ES-I3 (cell line): Measurements from ENCODE around the gene ANKRD37.

Experiments
- H3K36me3 ChIP-seq: 2 replicates; pipeline ENCODE4 v1.6.1; 2013; ENCODE audit warnings: mild to moderate bottlenecking, low read length, control low read depth, moderate library complexity; ENCODE audit not compliant: insufficient read depth
- H3K4me1 ChIP-seq: 2 replicates; pipeline ENCODE4 v1.6.1; 2013; ENCODE audit warnings: mild to moderate bottlenecking, control low read depth, low read length; ENCODE audit not compliant: insufficient read depth
- H3K9ac ChIP-seq: 2 replicates; pipeline ENCODE4 v1.6.1; 2013; ENCODE audit warnings: low read depth, mild to moderate bottlenecking, low read length, moderate library complexity
- H3K9me3 ChIP-seq: 2 replicates; pipeline ENCODE4 v1.6.1; 2013; ENCODE audit warnings: mild to moderate bottlenecking, low read length, moderate library complexity; ENCODE audit not compliant: control insufficient read depth, insufficient read depth

The ANKRD37 gene

DNA sequence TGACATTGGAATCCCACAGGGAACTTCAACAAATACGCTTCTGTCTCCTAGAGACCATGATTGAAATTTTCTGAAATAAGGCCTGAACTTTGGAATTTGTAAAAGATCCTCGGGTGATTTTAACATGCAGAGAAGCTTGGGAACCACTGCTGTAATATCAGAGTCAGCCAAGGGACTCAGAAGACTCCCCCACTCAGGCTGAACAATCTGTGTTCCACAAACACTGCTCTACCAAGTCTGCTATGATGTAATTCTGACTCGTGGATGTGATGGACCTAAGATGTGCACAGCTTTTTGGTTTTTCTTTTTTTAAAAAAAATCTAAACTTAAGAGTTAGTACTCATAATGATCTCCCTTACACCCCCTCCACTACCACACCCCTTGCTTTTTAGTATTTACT lies 26.9 kb upstream of the ANKRD37 start:
- Histone ChIP-seq H3K9ac (no peak overlapping the region), H3K4me1 (no peaks in the 10 kb centered on the region), H3K9me3 (no peaks in the 10 kb centered on the region), H3K36me3 (no peaks in the 10 kb centered on the region)

DNA sequence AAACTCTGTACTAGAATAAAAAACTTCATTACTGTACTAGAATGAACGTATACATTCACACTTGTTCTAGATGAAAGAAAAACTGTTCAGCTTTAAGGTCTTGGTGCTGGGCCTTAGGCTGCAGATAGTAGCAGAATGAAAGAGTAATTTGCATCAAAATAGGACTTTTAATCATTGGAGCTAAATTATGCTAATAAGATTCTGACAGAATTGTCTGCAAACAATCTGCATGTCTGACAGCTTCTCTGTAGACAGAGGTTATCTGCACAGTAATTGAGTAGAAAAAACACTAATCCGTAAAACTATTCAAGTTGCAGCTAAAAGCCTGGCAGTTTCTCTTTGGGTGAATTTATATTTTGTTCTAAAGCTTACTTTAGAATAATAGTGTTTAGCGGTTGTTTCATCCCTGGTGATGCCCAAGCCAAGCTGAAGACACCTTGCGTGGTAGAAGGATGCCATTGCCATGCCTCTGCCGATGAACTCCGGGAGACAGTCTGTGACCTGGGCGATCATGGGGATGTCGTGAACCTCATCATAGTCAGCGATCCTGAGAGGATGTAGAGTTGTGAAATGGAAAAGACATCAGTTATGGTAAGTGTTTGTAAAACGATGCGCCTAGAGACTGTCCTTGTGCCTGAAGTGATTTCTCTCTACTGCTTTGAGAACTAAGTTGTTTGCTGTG lies 26.2 kb upstream of the ANKRD37 start:
- H3K4me1 ChIP-seq = no peaks in the 10 kb centered on the region
- no peaks in the 10 kb centered on the region for H3K9me3 ChIP-seq
- H3K36me3 ChIP-seq = no peaks in the 10 kb centered on the region
- H3K9ac ChIP-seq = no peak overlapping the region

DNA sequence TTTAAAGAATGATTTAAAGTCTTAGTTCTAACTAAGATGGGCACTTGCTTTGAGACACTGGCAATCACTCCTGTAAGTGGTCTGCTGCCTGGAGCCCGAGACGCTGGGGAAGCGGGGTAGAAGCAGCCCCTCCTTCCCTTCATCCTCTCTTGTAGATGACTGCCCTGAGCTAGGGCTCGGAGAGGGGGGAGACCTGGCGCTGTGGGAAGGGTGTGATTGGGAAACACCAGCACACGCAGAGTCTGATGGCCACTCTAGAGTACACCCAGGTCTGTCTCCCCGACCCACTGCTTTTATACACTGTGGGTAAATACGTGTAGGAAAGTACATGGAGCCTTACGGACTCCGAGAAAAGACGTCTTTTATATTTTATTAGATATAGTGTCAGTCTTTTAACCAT lies 24.9 kb upstream of the ANKRD37 start:
- H3K9me3 ChIP-seq = no peaks in the 10 kb centered on the region
- no peak overlapping the region for H3K9ac ChIP-seq
- no peaks in the 10 kb centered on the region for H3K4me1 ChIP-seq
- no peaks in the 10 kb centered on the region for H3K36me3 ChIP-seq

DNA sequence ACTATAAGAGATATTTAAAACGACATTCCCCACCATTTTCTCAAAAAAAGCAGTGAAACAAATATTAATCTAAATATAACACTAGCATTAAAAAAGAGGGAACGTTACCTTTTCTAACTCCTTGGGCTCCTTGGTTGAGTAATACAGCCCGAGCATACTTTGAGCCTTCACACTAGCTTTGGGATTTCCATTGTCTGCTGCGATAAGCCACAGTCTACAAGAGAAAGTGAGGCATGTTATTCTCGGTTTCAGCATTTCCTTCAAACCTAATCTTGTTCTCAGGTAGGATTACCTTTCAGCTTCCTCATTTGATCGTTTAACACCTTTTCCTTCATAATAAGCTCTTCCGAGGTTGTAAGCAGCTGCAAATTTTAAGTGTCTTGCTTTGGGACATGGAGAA lies 22.6 kb upstream of the ANKRD37 start:
- Histone ChIP-seq H3K9ac (no peak overlapping the region), H3K9me3 (no peaks in the 10 kb centered on the region), H3K36me3 (0 out of 2 replicates have a peak, but pooled peaks cover 5% of the 10 kb centered on the region), H3K4me1 (no peaks in the 10 kb centered on the region)

DNA sequence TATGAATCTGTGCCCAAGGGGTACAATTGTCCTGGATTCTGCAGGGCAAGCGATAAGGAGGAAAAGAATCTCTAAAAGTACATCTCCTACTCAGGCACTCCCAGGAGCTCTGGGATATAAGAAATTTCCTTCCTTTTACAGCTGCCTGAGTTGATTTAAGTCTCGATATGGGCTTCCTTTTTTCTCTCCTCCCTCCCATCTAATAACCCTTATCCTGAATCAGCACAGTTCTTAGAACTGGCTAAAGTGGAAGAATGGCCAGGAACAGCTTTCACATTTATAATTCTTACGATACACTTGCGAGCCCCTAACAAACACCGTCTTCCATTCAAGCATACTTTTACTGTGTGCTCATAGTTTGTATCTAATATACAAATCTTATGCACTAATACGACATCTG lies 22.1 kb upstream of the ANKRD37 start:
- no peak overlapping the region for H3K9ac ChIP-seq
- 0 out of 2 replicates have a peak, but pooled peaks cover 5% of the 10 kb centered on the region for H3K36me3 ChIP-seq
- no peaks in the 10 kb centered on the region for H3K4me1 ChIP-seq
- no peaks in the 10 kb centered on the region for H3K9me3 ChIP-seq

DNA sequence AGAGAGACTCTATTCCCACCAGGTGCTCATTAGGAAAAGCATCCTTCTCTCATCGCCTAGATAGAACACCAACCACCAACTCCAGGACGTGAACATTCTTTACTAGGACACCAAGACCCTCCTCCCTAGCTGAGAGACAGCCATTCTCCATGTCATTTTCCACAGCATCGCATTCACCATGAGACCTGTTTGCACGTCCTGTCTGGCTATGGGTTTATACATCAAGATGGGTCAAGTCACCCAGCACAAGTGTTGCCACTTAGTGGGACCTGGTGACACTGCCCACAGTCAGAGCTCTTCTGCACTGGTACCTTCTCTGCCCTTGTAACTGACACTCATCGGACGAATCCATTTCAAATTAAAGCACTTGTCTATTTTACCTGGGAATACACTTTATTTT lies 18.4 kb upstream of the ANKRD37 start:
- Histone ChIP-seq H3K9ac (no peak overlapping the region), H3K9me3 (no peaks in the 10 kb centered on the region), H3K4me1 (no peaks in the 10 kb centered on the region), H3K36me3 (0 out of 2 replicates have a peak, but pooled peaks cover 5% of the 10 kb centered on the region)

DNA sequence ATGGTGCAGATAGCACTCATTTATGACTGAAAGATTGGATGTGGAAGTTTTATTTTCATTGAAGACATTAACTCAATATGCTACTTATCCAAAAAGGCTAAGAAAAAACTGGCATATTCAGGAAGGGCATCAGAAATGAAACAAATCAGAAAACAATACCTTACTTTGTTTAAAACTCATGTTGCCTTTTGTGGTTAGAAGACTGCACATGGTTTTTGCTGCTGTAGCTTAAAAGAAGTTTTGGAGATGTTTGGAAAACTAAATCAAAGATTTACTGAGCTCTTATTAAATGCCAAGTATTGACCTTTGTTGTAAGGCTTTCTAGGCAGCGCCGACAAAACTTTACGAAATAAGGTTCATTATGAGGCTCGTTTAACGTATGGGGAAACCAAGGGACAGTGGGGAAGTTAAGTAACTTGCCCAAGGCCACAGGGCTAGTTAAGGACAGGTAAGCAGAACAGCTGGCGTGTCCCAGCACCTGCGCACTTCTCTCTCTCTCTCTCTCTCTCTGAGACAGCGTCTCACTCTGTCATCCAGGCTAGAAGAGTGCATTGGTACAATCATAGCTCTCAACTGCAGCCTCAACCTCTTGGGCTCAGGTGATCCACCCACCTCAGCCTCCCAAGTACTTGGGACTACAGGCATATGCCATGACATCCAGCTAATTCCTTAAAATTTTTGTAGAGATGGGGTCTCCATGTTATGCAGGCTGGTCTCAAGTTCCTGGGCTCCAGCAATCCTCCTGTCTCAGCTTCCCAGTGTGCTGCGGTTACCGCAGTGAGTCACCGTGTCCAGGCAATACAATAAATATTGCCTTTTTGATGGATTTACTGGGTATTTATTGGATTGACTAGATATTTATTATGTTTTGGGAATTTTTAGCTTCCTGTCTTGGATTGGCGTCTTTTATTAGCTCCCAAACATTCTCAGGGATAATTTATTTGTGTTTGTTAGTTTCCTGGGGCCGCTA lies 17.0 kb upstream of the ANKRD37 start:
- Histone ChIP-seq H3K36me3 (0 out of 2 replicates have a peak, but pooled peaks cover 5% of the 10 kb centered on the region), H3K9ac (no peak overlapping the region), H3K9me3 (no peaks in the 10 kb centered on the region), H3K4me1 (0 out of 2 replicates have a peak, but pooled peaks cover 4% of the 10 kb centered on the region)

DNA sequence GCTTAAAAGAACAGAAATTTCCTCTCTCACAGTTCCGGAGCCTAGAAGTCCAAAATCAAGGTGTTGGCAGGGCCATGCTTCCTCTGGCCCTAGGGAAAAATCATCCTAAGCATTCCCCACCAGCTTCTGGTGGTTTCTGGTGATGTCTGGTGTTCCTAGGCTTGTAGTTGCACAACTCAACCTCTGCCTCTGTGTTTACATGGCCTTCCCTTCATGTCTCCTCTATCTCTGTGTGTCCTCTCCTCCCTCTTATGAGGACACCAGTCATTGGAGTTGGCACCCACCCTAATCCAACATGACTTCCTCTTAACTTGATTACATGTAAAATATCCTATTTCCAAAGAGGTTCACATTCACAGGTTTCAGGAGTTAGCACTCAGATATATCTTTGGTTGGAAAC lies 16.3 kb upstream of the ANKRD37 start:
- H3K36me3 ChIP-seq = 0 out of 2 replicates have a peak, but pooled peaks cover 5% of the 10 kb centered on the region
- H3K9ac ChIP-seq = no peak overlapping the region
- 0 out of 2 replicates have a peak, but pooled peaks cover 4% of the 10 kb centered on the region for H3K4me1 ChIP-seq
- H3K9me3 ChIP-seq = no peaks in the 10 kb centered on the region

DNA sequence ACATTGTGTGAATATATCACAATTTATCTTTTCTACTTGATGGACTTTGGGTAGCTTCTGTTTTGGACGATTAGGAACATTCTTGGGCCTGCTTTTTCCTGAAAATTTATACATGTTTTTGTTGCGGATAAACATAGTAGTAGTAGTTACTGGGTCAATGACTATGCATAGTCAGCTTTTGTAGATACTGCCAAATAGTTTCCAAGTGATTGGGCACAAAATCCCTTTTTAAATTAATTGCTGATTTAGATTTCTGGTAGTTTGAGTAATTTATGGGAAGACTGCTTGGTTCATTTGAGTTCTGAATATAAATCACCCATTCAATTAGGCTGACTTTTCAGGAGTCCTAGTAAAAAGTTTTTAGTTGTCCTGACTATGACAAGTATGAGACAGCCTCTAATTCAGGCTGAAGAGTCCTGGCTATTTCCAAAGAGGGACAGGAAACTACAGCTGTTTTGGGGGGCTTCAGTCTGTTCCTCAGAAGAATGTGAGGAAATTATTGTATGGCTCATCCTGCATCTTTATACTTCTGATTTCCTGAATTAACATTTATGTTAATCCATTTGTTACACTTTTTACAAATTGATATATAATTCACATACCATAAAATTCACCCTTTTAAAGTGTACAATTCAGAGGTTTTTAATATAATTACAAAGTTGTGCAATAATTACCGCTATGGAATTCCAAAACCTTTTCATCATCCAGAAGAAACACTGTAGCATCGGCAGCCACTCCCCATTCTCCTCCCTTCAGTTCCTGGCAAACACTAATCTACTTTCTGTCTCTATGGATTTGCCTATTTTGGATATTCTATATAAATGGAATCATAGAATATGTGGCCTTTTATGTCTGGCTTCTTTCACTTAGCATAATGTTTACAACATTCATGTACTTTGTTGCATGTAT lies 15.1 kb upstream of the ANKRD37 start:
- Histone ChIP-seq H3K36me3 (0 out of 2 replicates have a peak, but pooled peaks cover 5% of the 10 kb centered on the region), H3K9ac (no peak overlapping the region), H3K4me1 (0 out of 2 replicates have a peak, but pooled peaks cover 4% of the 10 kb centered on the region), H3K9me3 (no peaks in the 10 kb centered on the region)

DNA sequence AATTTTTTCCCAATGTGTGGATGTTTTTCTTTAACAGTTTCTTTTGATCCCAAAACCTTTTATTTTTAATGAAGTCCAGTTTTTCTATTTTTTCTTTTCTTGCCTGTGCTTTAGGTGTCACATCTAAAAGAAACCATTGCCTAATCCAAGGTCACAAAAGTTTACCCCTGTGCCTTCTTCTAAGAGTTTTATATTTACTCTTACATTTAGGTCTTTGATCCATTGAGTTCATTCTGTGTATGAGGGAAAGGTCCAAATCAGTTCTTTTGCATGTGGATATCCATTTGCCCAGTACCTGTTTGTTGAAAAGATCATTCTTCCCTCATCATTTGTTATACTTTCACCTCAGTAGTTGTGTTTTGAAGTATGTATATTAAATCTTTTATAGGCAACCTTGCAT lies 13.9 kb upstream of the ANKRD37 start:
- Histone ChIP-seq H3K36me3 (0 out of 2 replicates have a peak, but pooled peaks cover 5% of the 10 kb centered on the region), H3K9ac (no peak overlapping the region), H3K9me3 (no peaks in the 10 kb centered on the region), H3K4me1 (0 out of 2 replicates have a peak, but pooled peaks cover 4% of the 10 kb centered on the region)

DNA sequence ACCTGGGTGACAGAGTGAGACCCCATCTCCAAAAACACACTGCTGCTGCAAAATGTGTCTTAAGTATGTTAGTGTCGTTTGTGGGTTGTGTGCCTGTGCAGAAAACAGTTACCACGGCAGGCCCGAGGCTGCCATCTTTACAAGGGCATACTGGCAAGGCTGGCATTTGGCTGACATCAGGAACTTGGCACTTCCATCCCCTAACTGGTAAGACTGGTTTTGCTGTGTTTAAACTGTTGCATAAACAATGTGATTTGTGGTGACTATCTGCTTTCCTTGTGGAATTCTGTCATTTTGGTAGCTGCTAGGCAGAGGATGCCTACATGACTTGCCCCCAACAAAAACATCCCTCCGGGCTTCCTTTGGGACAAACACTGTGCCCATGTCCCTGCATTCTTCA lies 13.2 kb upstream of the ANKRD37 start:
- Histone ChIP-seq H3K36me3 (no peaks in the 10 kb centered on the region), H3K9ac (no peak overlapping the region), H3K9me3 (no peaks in the 10 kb centered on the region), H3K4me1 (0 out of 2 replicates have a peak, but pooled peaks cover 4% of the 10 kb centered on the region)

DNA sequence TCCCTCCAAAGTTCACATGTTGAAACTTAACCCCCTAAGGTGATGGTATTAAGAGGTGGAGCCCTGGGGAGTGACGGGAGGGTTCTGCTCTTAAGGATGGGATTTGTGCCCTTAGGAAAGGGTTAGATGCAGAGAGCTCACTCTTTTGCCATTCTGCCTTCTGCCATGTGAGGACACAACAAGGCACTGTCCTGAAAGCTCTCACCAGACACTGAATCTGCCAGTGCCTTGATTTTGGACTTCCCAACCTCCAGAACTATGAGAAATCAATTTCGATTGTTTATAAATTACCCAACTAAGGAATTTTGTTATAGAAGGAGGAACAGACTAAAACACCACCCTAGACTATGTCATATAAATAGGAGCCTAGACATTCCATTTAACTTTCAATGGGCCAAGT lies 12.6 kb upstream of the ANKRD37 start:
- H3K9ac ChIP-seq = no peak overlapping the region
- no peaks in the 10 kb centered on the region for H3K36me3 ChIP-seq
- 0 out of 2 replicates have a peak, but pooled peaks cover 4% of the 10 kb centered on the region for H3K4me1 ChIP-seq
- no peaks in the 10 kb centered on the region for H3K9me3 ChIP-seq

DNA sequence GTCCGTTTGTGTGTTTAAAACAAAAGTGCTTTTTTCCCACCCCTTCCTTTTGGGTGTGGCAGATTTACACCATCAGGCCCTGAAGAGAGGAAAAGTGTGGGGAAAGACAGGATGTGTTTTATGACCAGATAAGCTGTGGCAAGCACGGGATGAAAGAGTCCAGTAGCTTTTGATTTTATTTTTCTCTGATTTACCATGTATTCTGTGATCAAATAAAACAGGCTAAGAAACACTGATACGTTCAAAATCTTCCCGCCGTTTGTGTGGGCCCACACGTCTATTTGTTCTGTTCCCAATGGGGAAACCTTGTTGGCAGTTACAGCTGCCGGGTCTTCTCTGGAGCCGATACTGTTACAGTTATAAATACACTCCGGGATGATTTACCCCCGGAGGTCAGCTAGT lies 11.7 kb upstream of the ANKRD37 start:
- Histone ChIP-seq H3K9me3 (peaks cover 3% of the 10 kb centered on the region; the same call in 1 of the 2 replicates), H3K36me3 (no peaks in the 10 kb centered on the region), H3K9ac (no peak overlapping the region), H3K4me1 (0 out of 2 replicates have a peak, but pooled peaks cover 4% of the 10 kb centered on the region)

DNA sequence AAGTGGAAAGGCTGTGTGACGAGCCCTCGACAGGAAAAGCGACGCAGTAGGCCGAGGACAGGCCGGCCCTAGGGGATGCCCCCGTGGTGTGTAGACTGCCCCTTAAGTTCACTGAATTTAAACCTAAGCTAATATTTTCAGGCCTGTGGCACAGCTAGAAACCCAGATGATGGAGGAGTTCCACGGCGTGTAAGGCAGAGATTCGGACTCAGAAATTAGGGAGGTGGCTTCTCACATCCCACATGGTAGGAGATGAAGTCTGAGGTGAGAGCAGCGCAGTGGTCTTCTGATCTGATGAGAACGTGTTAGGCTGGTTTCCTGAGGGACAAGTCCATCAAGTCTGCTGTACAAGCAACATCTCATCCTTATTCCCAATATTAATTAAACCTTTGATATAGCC lies 8.7 kb upstream of the ANKRD37 start:
- no peak overlapping the region for H3K9ac ChIP-seq
- peaks cover 3% of the 10 kb centered on the region; the same call in 1 of the 2 replicates for H3K9me3 ChIP-seq
- 0 out of 2 replicates have a peak, but pooled peaks cover 4% of the 10 kb centered on the region for H3K4me1 ChIP-seq
- no peaks in the 10 kb centered on the region for H3K36me3 ChIP-seq
